GM23248 (cell line): ENCODE results near the gene ACOT13.

Experiments used
- EZH2 ChIP-seq: fragments of 200-600 bp; sonication (generic); IDR thresholded peaks from 2 replicates; pipeline ENCODE4 v1.6.1; 2018; ENCODE audit warnings: antibody characterized with exemption, mild to moderate bottlenecking; ENCODE audit not compliant: insufficient read depth, poor library complexity, severe bottlenecking
- EZH2phosphoT487 ChIP-seq: fragments of 200-600 bp; sonication (generic); IDR thresholded peaks from 2 replicates; pipeline ENCODE4 v1.6.1; 2018; ENCODE audit warnings: antibody characterized with exemption, moderate library complexity, mild to moderate bottlenecking, low read depth; ENCODE audit not compliant: insufficient read depth

- TF ChIP-seq EZH2: no peak
- TF ChIP-seq EZH2phosphoT487: no peak
Measured at GRCh38 chr6:24662236-24662635, 4.6 kb upstream of the ACOT13 start.
